Activated naive CD8-positive, alpha-beta T cell treated with anti-CD3 and anti-CD28 coated beads, Interleukin-2, amount 50 U/mL, for 16 hours (primary cell): ENCODE results near the gene CDK3.
"Not testable (repeated sequence)": the region's sequence is repeated elsewhere in the genome, so short reads cannot be mapped to it uniquely, and the experiment has no call there.

ENCODE experiments used
- DNase-seq: peaks from one replicate; pipeline ENCODE4 v3.0.0-alpha.2; 2020; ENCODE audit warnings: low read depth, low spot score

The CDK3 gene

DNA sequence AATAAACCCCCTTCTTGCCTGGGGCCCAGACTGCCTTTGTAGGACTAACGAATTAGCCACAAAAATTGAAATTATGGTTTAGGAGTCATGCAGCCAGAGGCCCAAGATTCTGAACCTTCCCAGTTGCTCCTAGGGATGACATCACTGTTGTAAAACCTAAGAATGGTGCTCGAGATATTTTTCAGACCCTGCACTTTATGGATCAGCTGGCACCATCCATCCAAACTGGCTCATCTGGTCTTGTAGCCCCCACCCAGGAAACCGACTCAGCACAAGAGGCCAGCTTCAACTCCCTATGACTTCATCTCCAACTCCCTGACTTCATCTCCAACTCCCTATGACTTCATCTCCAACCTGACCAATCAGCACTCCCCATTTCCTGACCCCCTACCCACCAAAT is 37.4 kb downstream of the CDK3 start:
- no peak for DNase-seq

GRCh38 chr17:76039121-76039520 is 38.5 kb downstream of the CDK3 start:
- DNase-seq: no peak

DNA sequence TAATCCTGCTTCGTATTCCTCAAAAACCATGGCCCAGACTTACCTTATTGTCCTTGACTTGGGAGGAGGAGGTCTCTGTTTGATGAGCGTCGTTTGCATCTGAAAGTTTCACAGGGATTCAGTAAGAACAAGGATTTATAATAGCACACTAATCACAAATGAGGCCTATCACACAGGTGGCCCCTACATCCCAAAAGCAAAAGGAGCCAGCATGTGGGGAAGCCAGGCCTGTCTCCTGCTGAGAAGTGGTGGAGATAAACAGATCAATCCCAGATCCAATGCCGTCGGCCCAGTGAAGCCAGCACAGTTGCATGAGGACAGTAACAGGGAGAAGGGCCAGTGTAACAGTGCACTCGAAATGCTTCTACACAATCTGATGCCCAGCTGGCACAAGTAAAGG is 39.7 kb downstream of the CDK3 start:
- no peak for DNase-seq

DNA sequence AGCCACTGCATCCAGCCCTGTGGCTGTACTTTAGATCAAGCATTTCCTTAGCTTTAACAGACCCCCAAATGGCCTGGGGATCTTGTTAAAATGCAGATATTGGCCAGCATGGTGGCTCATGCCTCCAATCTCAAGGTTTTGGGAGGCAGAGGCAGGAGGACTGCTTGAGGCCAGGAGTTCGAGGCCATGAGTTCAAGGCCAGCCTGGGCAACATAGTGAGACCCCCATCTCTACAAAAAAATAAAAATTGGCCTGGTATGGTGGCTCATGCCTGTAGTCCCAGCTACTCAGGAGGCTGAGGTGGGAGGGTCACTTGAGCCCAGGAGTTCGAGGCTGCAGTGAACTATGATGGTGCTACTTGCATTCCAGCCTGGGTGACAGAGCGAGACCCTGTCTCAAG is 42.2 kb downstream of the CDK3 start:
- not testable (repeated sequence) for DNase-seq

DNA sequence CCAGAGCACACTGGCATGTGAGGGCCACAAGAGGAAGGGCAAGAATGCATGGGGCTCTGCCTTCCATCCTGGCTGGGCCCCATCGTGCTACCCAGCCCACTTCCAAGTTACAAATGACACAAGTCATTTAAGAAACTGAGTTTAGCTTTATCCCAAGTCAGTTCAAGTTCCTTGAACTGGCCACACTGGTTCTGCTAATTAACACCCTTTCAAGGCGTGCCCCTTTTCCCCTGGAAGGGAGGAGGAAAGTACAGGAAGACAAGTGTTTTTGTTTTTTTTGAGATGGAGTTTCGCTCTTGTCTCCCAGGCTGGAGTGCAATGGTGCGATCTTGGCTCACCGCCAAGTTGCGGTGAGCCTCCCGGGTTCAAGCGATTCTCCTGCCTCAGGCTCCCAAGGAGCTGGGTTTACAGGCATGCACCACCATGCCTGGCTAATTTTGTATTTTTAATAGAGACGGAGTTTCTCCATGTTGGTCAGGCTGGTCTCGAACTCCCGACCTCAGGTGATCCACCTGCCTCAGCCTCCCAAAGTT is 43.9 kb downstream of the CDK3 start:
- not testable (repeated sequence) for DNase-seq

DNA sequence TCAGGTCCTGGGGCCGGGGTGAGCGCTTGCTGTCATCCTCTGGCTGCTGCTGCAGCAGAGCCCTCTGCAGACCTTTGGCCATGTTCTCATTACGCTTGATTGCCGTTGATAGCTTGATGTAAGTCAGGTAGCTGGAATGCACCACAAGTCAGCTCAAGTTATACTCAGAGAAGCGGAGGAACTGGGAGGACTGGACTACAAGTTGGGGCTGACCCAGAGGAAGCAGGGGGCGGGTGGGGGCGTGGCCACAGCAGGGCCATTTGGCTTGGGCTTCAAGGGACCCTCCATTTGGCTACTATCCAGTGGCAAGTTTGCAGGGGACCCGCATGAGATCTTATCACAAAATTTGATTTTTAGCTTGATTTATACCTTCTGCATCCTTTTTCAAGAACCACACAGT is 45.4 kb downstream of the CDK3 start:
- no peak for DNase-seq

- no peak for DNase-seq
Observed at GRCh38 chr17:76048025-76048605, 47.5 kb downstream of the CDK3 start.

- no peak for DNase-seq
Observed at GRCh38 chr17:76048711-76049110, 48.1 kb downstream of the CDK3 start.

GRCh38 chr17:76049239-76049638 is 48.6 kb downstream of the CDK3 start:
- DNase-seq: no peak

DNA sequence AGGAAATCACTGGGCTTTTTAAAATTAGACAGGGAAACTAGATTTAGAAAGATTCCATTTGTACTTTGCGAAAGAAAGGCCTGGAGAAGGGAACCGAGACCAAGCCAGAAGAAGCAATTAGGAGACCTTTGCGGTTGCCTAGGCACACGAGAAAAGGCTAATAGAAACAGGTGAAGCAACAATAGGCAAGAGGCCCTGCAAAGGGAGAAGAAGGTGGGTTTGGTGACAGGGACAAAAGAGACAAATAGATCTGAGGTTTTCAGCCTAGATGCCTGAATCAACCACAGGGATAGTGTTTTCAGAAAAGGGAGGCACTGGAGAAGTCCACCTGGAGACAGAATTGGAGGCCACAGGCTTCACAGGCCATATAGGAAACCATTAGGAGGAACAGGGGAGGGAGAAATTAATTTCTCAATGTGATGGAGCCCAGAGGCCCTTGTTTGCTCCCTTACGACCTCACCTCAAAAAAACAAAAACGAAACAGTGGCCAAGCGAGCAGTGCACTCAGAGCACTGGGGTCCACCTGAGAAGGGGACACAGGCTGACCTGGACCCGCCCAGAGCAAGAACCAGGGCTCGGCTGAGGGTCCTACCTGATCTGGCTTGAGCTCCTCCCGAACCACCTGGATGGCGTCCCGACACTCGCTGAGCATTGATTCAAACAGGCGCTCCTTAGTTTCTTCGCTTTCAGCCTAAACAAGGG is 49.3 kb downstream of the CDK3 start:
- DNase-seq: no peak

DNA sequence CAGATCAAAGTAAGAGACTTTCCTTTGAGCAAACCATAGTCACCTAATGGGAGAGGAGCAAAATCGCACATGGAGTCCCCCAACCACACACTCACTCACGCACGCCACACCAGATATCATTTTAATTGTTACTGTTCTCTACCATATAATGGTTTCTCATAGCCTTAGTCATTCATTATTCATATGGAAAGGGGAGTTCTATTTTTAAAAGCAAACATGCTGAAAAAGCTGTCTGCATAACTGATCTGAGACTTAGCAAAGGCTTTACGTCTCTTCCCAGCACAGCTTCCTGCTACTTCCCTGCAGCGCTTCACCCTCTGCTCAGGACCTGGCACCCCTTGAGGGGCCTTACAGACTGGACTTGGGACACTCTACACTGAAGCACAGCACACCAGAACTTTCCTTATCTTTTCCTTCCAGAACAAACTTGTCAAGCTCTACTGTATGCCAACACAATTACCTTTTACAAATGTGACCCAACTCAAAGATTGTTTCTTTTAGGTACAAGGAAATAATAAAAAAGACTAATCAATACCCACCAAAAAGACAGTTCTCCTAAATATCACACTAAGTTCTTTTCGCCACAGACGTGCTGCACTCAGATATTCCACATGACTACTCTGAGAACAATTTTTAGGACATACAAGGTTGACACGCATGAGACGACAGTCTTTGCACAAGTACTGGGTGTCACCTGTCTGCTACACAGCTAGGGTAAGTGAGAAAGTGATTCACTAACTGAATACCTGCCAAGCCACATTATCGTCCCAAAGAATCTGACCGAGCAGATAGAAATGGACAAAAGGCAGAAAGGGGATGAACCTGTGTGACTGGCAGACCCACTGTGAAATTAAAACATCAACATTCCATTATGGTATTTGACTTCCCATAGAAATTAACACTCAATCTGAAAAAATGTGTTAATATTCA is 50.1 kb downstream of the CDK3 start:
- DNase-seq: no peak

GRCh38 chr17:76051561-76051960 is 50.9 kb downstream of the CDK3 start:
- no peak for DNase-seq

GRCh38 chr17:76053246-76054111 is 52.8 kb downstream of the CDK3 start:
- no peak for DNase-seq

DNA sequence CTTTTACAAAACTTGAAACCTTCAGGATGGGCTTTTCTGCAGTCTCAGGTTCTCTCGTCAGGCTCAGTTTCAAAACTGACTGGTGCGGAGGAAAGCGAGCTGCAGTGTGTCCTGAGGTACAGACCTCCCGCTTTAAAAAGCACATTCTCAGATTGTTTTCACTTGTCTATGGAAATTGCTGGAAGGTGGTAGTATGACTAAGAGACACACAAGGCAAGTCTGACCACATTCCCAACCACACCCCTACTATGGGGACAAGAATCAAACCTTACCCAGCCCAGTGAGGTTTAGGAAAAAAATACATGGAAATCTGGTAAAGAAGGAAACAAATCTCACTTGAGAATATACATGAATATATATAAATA is 53.4 kb downstream of the CDK3 start:
- no peak for DNase-seq
